Measurements from ENCODE around the gene FBN3.

The FBN3 gene

DNA sequence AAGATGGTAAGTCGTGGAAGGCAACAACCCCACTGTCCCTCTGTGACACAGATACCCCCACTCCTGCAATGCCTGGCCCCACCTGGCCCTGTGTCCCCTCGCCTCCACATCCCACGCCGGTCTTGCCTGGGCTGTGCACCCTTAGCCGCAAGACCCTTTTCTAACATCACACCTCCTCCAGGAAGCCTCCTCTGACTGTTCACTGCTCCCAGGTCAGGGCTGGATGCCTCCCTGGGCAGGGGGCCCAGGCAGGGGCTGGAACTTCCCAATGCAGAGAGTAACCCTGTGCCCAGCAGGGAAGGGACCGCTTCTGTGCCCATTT, 1.3 kb downstream of the FBN3 start:
- DNase-seq: no peak

DNA sequence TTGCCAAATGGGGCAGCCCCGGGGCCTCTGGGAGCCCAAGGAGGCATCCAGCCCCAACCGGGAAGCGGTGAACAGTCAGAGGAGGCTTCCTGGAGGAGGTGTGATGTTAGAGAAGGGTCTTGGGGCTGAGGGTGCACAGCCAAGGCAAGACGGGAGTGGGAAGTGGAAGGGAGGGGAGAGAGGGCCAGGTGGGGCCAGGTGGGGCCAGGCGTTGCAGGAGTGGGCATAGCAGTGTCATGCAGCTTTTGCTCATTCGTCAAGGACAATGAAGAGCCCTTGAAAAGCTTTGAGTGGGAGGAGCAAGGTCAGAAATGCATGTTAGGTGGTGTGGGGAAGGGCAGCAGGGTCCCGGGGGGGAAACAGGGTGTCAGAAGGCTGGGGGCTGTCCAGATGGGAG, 1.8 kb downstream of the FBN3 start:
- DNase-seq: no peak

- no peak for DNase-seq
Measured at GRCh38 chr19:8146877-8147581, 2.4 kb downstream of the FBN3 start.

DNA sequence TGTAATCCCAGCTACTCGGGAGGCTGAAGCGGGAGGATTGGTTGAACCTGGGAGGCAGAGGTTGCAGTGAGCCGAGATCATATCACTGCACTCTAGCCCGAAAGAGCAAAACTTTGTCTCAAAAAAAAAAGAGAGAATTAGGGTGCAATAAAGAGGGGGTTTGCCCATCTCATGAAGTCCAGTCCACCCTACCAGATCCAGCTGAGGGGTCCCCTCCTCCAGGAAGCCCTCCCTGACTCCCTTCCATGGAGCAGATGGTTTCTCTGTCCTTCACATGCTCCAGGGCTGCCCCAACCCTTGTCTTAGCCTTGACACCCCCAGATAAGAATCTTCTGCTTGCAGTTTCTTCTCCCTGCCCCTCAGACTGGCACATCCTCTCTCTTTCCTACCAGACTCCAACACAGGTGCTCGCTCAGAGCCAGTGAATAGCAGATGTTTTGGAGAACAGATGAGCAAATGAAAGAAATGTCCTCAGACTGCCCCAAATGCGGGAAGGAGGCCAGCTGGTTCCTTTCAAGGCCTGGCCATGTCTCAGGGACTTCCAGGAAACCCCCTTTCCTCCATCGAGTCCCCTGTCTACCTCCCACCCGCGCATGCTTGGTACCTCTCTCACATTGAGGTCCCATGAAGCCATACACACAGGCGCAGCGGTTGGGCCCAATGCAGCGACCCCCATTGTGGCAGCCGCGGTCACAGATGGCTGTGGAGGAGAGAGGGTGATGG, 5.0 kb downstream of the FBN3 start:
- no peak for DNase-seq

- no peak for DNase-seq
Measured at GRCh38 chr19:8143041-8143440, 6.4 kb downstream of the FBN3 start.

- DNase-seq: no peak
Measured at GRCh38 chr19:8142513-8142900, 6.9 kb downstream of the FBN3 start.

DNA sequence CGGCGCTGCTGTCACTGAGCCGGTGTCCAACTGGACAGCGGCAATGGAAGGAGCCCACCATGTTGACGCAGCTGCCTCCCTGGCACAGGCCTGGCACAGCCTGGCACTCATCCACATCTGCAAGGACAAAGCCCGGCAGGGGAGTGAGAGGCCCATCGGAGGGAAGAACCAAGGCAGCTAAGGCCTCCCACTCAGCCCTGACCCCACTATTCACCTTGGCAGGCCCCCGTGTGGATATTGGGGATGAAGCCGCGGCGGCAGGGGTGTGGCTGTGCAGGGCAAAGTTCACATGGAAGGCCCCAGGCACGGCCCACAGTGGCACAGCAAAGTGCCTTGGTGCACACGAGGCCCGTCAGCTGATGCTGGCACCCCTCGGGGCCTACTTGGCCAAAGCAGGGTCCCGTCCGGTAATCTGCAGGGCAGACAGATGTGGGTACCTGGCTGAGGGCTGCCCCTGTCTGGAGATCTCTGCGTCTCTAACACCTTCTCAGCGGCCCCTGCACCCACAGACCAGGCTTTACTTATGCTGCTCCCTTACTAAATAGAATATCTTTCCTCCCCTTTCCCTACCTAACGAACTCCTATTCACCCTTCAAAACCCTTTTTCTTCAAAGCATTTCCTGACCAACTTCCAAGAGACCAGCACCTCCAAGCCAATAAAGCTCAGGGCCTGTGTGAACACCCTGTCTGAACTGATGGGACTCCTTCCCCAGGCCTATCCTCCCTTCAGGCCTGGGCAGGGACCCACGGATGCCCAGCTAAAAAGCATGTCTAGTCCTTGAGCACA, 7.5 kb downstream of the FBN3 start:
- DNase-seq: no peak

GRCh38 chr19:8138201-8138600, 11.2 kb downstream of the FBN3 start:
- no peak for DNase-seq

- DNase-seq: no peak
Measured at GRCh38 chr19:8137425-8137824, 12.0 kb downstream of the FBN3 start.

DNA sequence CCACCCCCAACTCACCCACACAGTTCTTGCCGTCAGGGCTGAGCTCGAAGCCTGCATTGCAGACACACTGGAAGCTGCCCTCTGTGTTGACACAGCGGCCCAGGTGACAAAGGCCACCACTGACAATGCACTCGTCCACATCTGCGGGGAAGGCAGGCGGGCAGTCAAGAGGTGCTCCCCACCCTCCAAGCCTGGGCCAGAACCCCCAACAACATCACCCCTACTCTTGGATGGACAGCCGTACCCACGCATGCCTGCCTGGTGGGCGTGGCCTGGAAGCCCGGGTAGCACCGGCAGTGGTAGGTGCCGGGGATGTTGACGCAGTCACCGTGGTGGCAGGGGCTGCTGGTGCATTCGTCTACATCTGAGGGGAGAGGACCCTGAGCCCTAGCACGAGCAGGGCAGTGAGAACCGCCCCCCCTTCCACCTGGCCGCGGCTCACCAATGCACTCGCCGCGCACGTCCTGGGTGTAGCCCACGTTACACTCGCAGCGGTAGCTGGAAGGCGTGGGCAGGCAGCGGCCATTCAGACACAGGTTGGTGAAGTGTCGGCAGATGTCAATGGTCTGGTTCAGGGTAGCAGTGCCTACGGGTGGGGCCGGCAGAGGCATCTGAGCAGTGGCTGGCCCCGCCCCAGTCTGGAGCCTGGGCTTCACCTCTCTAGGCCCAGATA, 13.3 kb downstream of the FBN3 start:
- no peak for DNase-seq

- DNase-seq: no peak
Measured at GRCh38 chr19:8132858-8133458, 16.4 kb downstream of the FBN3 start.

GRCh38 chr19:8131517-8131916, 17.9 kb downstream of the FBN3 start:
- DNase-seq: no peak

- no peak for DNase-seq
Measured at GRCh38 chr19:8129061-8129618, 20.3 kb downstream of the FBN3 start.

DNA sequence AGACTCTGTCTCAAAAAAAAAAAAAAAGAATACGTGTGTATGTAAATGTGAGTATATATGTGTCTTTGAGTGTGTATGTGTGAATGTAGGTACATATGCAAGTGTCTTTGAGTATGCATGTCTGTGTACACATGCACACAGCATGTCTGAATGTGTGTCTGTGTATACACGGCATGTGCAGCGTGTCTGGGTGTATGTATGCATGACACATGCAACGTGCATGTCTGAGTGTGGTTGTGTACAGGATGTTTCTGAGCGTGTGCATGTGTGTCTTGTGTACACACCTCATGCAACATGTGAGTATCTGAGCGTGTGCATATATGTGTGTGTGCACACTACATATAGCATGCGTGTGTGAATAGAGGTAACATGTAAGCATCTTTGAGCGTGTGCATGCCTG, 20.8 kb downstream of the FBN3 start:
- DNase-seq: no peak

DNA sequence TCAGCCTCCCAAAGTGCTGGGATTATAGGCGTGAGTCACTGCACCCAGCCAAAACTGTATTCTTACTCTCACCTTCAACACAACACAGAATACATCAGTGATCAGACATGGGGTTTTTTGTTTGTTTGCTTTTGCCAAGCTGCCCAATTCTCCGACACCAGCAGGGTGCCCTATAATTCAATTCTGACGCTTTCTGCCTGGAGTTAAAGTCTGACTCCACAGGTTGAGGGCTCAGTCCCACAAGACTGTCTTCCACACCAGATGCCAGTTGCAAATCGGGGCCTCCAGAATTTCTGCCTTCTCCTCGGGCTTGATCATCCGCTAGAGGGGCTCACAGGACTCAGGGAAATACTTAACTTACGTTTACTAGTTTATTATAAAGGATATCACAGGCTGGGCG, 22.1 kb downstream of the FBN3 start:
- no peak for DNase-seq

DNA sequence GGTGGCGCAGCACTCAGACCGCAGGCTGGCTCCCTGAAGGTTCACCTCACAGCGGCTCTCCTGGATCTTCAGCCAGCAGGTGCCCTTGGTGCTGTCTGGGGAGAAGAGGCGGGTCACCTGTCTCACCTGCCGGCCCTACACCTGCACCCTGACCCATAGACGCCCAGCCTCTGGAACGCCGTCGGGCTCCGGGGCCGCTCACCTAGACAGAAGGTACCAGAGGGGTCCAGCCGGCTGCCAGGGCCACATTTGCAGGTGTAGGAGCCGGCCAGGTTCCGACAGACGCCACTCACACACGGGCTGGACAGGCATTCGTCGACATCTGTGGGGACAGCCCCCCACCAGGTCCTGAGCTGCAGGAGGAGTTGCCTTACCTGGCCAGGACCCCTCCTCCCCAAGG, 22.9 kb downstream of the FBN3 start:
- no peak for DNase-seq

DNA sequence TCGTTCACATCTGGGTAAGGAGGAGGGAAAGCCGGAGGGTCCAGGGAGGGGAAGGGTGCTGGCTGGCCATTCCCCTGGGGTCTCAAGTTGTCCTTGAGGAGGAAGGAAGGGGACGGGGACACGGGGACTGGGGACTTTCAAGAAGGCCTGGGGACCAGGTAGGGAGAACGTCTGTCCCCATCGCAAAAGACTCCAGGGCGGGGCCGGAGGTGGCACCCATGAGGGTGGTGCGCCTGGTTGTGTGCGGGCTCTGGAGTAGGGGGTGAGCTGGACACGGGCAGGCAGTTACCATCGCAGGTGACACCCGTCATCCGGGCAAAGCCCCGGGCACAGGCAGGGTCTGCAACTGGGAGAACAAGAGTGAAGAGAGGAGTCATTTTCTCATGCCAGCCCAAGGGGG, 23.4 kb downstream of the FBN3 start:
- no peak for DNase-seq

DNA sequence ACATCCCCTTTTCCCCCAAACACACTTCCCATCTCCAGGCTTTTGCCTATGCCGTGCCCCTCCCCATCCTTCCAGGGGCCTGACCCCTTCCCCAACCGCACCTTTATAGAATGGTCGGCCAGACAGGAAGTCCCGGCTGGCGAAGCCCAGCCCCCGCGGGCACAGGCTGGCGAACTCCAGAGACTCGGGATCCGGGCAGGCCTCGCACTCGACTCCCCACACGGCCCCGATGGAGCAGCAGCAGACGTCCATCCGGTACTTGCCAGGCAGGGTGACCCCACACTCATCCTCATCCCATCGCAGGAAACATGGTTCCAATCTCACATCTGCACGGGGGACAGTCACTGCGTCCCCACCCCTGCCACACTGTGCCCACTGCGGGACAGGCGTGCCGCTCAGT, 25.7 kb downstream of the FBN3 start:
- DNase-seq: no peak

- DNase-seq: no peak
Measured at GRCh38 chr19:8120636-8121480, 28.5 kb downstream of the FBN3 start.

- DNase-seq: no peak
Measured at GRCh38 chr19:8117991-8118390, 31.4 kb downstream of the FBN3 start.

DNA sequence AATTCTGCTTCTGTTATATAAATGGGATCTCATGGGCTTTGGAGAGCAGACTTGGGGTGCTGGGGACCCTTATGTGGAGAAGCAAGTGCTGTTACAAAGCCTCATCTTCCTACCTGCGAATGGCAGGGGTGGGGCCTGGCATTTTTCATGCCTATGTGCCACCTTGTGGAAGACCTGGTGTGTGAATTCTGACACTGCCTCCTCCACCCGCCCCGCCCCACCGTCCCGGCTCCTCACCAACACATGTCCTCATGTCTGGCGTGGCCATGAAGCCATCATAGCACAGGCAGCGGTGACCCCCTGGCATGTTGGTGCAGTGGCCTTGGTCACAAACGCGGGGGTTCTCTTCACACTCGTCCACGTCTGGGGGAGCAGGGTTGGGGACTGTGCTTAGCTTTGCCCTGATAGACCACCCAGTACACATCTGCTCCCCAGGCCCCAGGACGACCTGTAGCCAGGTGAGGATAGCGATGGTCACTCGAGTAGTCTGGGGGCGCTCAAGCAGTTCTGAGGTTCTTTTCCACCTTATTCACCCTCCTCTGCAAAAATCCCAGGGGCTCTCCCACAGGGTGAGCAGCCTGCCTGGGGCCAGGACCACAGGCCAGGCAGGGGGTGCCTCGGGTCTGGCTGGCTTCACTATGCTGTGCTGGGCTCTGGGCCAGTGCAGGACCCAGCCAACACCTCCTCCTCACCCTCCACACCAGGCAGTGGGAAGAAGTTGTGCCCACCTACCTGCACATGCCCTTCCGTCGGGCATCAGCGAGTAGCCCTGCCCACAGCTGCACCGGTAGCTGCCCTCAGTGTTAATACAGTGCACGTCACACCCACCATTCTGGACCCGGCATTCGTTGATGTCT, 32.7 kb downstream of the FBN3 start:
- no peak for DNase-seq
